ENCODE data around the gene CPE.

CPE gene

GRCh38 chr4:165457793-165458192 lies 79.0 kb downstream of the CPE start:
- TF ChIP-seq REST (IDR thresholded peaks at IDR 0.05; ENCODE audit: insufficient read depth in 1 of 2, low read depth in 2 of 2, low read length in 2 of 2) (no peak), POLR2AphosphoS5 (IDR thresholded peaks at IDR 0.05; ENCODE audit: low read depth, low read length) (no peak), FOXP2 (optimal IDR thresholded peaks at IDR 0.05; ENCODE audit: borderline replicate concordance, extremely low read depth, extremely low read length, insufficient read depth) (no peak), TAF1 (IDR thresholded peaks at IDR 0.05; ENCODE audit: borderline replicate concordance, insufficient read depth, low read length) (no peak), SIN3A (IDR thresholded peaks at IDR 0.05; ENCODE audit: borderline replicate concordance, insufficient read depth, low read length) (no peak)

GRCh38 chr4:165458471-165458870 lies 79.7 kb downstream of the CPE start:
- no peak for TF ChIP-seq POLR2AphosphoS5 (IDR thresholded peaks at IDR 0.05; ENCODE audit: low read depth, low read length)
- no peak for TF ChIP-seq TAF1 (IDR thresholded peaks at IDR 0.05; ENCODE audit: borderline replicate concordance, insufficient read depth, low read length)
- TF ChIP-seq FOXP2 (optimal IDR thresholded peaks at IDR 0.05; ENCODE audit: borderline replicate concordance, extremely low read depth, extremely low read length, insufficient read depth): no peak

GRCh38 chr4:165461159-165461821 lies 82.5 kb downstream of the CPE start:
- TF ChIP-seq FOXP2 (optimal IDR thresholded peaks at IDR 0.05; ENCODE audit: borderline replicate concordance, extremely low read depth, extremely low read length, insufficient read depth) (no peak), SIN3A (IDR thresholded peaks at IDR 0.05; ENCODE audit: borderline replicate concordance, insufficient read depth, low read length) (no peak), POLR2AphosphoS5 (IDR thresholded peaks at IDR 0.05; ENCODE audit: low read depth, low read length) (no peak), REST (IDR thresholded peaks at IDR 0.05; ENCODE audit: insufficient read depth in 1 of 2, low read depth in 2 of 2, low read length in 2 of 2) (no peak), TAF1 (IDR thresholded peaks at IDR 0.05; ENCODE audit: borderline replicate concordance, insufficient read depth, low read length) (no peak)

GRCh38 chr4:165462009-165462408 lies 83.2 kb downstream of the CPE start:
- TF ChIP-seq FOXP2 (optimal IDR thresholded peaks at IDR 0.05; ENCODE audit: borderline replicate concordance, extremely low read depth, extremely low read length, insufficient read depth) (no peak), SIN3A (IDR thresholded peaks at IDR 0.05; ENCODE audit: borderline replicate concordance, insufficient read depth, low read length) (no peak), REST (IDR thresholded peaks at IDR 0.05; ENCODE audit: insufficient read depth in 1 of 2, low read depth in 2 of 2, low read length in 2 of 2) (no peak), POLR2AphosphoS5 (IDR thresholded peaks at IDR 0.05; ENCODE audit: low read depth, low read length) (no peak), TAF1 (IDR thresholded peaks at IDR 0.05; ENCODE audit: borderline replicate concordance, insufficient read depth, low read length) (no peak)

GRCh38 chr4:165464376-165464775 lies 85.6 kb downstream of the CPE start:
- TF ChIP-seq SIN3A (IDR thresholded peaks at IDR 0.05; ENCODE audit: borderline replicate concordance, insufficient read depth, low read length) (no peak), POLR2AphosphoS5 (IDR thresholded peaks at IDR 0.05; ENCODE audit: low read depth, low read length) (no peak)

- TF ChIP-seq POLR2AphosphoS5 (IDR thresholded peaks at IDR 0.05; ENCODE audit: low read depth, low read length) (no peak), SIN3A (IDR thresholded peaks at IDR 0.05; ENCODE audit: borderline replicate concordance, insufficient read depth, low read length) (no peak), FOXP2 (optimal IDR thresholded peaks at IDR 0.05; ENCODE audit: borderline replicate concordance, extremely low read depth, extremely low read length, insufficient read depth) (no peak), TAF1 (IDR thresholded peaks at IDR 0.05; ENCODE audit: borderline replicate concordance, insufficient read depth, low read length) (no peak), REST (IDR thresholded peaks at IDR 0.05; ENCODE audit: insufficient read depth in 1 of 2, low read depth in 2 of 2, low read length in 2 of 2) (no peak)
These were observed 86.1 kb downstream of the CPE start for GRCh38 chr4:165464813-165465381.

All from PFSK-1 (cell line).